Liver (tissue), 3 donors: ENCODE data around the gene PGM1.

Experiments
- GABPA ChIP-seq, 2 donors: IDR thresholded peaks in 1 of 2; conservative IDR thresholded peaks in 1 of 2; 2 replicates each; pipeline ENCODE4 v1.6.1; 2016; ENCODE audit warnings: antibody characterized with exemption in 2 of 2, mild to moderate bottlenecking in 1 of 2, moderate library complexity in 1 of 2
- HNF4G ChIP-seq: IDR thresholded peaks from 2 replicates; pipeline ENCODE4 v1.6.1; 2016; ENCODE audit warnings: antibody characterized with exemption
- JUND ChIP-seq, 2 donors: IDR thresholded peaks; 2 replicates each; pipeline ENCODE4 v1.6.1; 2016; ENCODE audit warnings: antibody characterized with exemption in 2 of 2
- MAX ChIP-seq: IDR thresholded peaks from 2 replicates; pipeline ENCODE4 v1.6.1; 2016; ENCODE audit warnings: antibody characterized with exemption
- RAD21 ChIP-seq, 2 donors: IDR thresholded peaks; 2 replicates each; pipeline ENCODE4 v1.6.1; 2016; ENCODE audit warnings: antibody characterized with exemption in 2 of 2, mild to moderate bottlenecking in 2 of 2
- REST ChIP-seq: IDR thresholded peaks from 2 replicates; pipeline ENCODE4 v1.6.1; 2016; ENCODE audit warnings: antibody characterized with exemption, mild to moderate bottlenecking
- TAF1 ChIP-seq: conservative IDR thresholded peaks from 2 replicates; pipeline ENCODE4 v1.6.1; 2016; ENCODE audit warnings: antibody characterized with exemption, mild to moderate bottlenecking
- YY1 ChIP-seq: IDR thresholded peaks from 2 replicates; pipeline ENCODE4 v1.6.1; 2016; ENCODE audit warnings: antibody characterized with exemption, mild to moderate bottlenecking
- TF ChIP-seq, protein P1 (sequence below): fragments of 150-350 bp; IDR thresholded peaks from 2 replicates; pipeline ENCODE4 v1.5.1; 2017; ENCODE audit warnings: improper control_type of control experiment, low read depth, low read length; ENCODE audit not compliant: missing input control
- TF ChIP-seq, protein P2 (sequence below): IDR thresholded peaks from 2 replicates; pipeline ENCODE4 v1.6.1; 2016; ENCODE audit warnings: antibody characterized with exemption
- TF ChIP-seq, protein P3 (sequence below): IDR thresholded peaks from 2 replicates; pipeline ENCODE4 v1.6.1; 2016; ENCODE audit warnings: antibody characterized with exemption
- donor health status: healthy.
- donor health status: healthy.

DNA sequence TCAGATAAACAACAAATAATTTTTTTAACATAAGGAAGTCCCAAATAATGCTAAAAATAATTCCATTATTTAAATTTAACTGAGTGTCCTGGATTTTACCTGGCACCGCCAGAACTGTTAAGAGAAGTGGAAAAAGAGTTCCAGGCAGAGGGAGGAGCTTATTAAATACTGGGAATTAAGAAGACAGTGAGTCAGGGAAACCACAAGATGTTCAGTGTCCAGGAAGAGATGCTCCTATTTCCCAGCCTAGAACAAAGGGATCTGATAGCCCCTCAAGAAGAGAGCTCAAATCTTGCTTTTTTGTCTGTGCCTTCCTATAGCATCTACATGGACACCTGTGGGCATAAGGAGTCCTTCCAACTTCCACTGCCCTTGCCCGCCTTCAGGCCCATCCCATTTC lies 85.9 kb downstream of the PGM1 start:
- TF ChIP-seq, protein P1, sequence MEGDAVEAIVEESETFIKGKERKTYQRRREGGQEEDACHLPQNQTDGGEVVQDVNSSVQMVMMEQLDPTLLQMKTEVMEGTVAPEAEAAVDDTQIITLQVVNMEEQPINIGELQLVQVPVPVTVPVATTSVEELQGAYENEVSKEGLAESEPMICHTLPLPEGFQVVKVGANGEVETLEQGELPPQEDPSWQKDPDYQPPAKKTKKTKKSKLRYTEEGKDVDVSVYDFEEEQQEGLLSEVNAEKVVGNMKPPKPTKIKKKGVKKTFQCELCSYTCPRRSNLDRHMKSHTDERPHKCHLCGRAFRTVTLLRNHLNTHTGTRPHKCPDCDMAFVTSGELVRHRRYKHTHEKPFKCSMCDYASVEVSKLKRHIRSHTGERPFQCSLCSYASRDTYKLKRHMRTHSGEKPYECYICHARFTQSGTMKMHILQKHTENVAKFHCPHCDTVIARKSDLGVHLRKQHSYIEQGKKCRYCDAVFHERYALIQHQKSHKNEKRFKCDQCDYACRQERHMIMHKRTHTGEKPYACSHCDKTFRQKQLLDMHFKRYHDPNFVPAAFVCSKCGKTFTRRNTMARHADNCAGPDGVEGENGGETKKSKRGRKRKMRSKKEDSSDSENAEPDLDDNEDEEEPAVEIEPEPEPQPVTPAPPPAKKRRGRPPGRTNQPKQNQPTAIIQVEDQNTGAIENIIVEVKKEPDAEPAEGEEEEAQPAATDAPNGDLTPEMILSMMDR: no peak
- TF ChIP-seq, protein P2, sequence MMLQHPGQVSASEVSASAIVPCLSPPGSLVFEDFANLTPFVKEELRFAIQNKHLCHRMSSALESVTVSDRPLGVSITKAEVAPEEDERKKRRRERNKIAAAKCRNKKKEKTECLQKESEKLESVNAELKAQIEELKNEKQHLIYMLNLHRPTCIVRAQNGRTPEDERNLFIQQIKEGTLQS: no peak
- TF ChIP-seq HNF4G: no peak
- TF ChIP-seq GABPA (IDR thresholded peaks at IDR 0.05 in 1 of 2, conservative IDR thresholded peaks at IDR 0.05 in 1 of 2): no peak
- TF ChIP-seq REST: no peak
- no peak for TF ChIP-seq MAX
- TF ChIP-seq RAD21 (IDR thresholded peaks at IDR 0.05): no peak
- no peak for TF ChIP-seq TAF1
- no peak for TF ChIP-seq YY1
- TF ChIP-seq, protein P3, sequence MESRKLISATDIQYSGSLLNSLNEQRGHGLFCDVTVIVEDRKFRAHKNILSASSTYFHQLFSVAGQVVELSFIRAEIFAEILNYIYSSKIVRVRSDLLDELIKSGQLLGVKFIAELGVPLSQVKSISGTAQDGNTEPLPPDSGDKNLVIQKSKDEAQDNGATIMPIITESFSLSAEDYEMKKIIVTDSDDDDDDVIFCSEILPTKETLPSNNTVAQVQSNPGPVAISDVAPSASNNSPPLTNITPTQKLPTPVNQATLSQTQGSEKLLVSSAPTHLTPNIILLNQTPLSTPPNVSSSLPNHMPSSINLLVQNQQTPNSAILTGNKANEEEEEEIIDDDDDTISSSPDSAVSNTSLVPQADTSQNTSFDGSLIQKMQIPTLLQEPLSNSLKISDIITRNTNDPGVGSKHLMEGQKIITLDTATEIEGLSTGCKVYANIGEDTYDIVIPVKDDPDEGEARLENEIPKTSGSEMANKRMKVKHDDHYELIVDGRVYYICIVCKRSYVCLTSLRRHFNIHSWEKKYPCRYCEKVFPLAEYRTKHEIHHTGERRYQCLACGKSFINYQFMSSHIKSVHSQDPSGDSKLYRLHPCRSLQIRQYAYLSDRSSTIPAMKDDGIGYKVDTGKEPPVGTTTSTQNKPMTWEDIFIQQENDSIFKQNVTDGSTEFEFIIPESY: no peak
- TF ChIP-seq JUND (IDR thresholded peaks at IDR 0.05): no peak
